Stimulated activated naive CD8-positive, alpha-beta T cell treated with anti-CD3 and anti-CD28 coated beads, Interleukin-15, Interleukin-2, amounts not matched to agents 100 U/mL and 50 U/mL, for 24 hours (primary cell): ENCODE results near the gene DDX41.

ENCODE experiments used
- ATAC-seq: fragments of 150-1000 bp; cut with Tn5 transposase; one replicate; pipeline ENCODE4 v1.10.0; 2021
- DNase-seq: peaks from one replicate; pipeline ENCODE4 v3.0.0; 2021

Gene DDX41

DNA sequence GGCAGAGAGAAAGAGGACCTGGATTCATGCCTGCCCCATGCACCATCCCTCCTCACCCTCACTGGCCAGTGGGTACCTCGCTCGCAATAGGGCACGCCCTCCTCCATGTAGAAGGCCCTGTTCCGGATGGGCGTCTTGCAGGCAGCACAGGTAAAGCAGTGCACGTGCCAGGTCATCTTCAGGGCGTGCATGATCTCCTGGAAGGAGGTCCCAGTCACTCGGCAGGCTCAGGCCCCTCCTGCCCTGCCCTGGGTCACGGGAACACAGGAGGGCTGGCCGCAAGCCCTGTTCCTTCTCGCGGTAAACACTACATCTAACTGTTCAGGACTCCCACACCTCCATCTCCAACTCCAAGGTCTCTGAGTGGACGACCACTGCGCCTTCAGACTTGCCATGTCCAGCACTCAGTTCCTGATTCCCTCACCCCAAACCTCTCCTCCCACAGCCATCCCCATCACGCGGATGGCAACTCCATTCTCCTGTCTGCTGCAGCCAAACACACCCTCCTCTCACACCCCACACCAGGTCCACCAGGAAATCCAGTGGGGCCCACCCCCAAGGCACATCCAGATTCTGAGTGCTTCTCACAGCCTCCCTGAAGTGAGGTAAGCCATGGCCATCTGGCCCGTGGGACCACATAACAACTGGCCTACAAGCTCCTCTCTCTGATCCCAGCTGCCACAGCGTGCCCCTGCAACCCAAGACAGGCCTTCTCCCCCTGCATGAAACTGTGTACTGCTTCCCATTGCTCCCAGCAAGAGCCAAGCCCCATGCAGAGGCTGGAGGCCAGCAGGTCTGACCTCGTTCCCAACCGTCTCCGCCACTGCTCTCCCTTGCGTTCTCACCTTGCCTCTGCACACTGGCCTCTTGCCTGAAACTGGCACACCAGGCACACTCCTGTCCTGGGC is 32.5 kb downstream of the DDX41 start:
- ATAC-seq: no peak
- no peak for DNase-seq

DNA sequence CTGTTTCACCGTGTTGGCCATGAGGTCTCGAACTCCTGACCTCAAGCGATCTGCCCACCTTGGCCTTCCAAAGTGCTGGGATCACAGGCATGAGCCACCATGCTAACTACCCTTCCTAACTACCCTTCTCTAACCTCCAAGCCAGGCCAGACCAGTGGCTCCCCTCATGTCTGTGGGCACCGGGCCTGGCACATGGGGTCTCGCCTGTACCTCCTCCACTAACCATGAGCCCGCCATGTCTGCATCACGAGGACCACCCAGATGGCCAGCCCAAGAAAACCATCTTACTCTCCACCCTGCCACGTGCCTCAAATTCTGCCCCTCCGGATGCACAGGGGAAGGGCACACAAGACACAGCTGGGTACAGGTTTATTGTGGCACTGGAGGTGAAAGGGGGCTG is 33.7 kb downstream of the DDX41 start:
- DNase-seq (no peak), ATAC-seq (no peak)

DNA sequence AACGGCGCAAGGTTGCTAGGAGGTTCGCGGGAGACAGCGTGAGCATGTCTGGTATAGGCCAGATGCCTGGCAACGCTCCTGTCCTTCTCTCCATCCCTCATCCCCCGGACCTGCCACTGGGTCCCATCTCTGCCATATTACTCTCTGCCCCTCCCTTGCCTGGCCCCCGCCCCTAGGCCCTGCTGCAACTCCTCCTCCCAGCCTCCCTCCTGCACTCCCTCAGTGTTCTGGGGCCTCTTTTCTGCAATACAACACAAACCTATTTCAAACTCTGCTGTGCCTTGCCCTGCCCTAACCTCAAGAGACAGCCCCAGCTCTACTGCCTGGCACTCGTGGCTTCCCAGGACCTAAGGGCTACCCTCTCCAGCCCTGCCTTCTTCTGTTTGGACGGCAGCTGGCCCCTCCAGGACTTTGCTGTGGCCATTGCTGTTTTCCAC is 34.4 kb downstream of the DDX41 start:
- ATAC-seq (no peak), DNase-seq (no peak)

DNA sequence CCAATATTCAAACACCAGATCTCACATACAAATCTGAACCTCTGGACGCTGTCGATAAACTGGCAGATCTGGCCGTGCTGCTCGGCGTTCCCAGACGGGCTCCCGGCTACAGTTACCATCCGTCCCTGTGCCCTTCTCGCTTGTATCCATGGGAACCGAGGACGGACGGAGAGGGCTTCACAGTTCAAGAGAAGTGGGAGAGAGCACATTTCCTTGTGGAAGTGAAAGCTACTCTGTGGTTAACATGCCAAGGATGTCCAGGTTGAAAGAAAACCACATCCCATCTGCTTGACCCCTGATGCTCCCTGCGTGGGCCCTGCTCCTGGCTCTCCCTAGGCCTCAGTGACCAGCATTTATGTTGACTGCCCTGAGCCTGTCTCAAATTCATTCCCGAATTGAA is 37.0 kb downstream of the DDX41 start:
- no peak for DNase-seq
- ATAC-seq: no peak

DNA sequence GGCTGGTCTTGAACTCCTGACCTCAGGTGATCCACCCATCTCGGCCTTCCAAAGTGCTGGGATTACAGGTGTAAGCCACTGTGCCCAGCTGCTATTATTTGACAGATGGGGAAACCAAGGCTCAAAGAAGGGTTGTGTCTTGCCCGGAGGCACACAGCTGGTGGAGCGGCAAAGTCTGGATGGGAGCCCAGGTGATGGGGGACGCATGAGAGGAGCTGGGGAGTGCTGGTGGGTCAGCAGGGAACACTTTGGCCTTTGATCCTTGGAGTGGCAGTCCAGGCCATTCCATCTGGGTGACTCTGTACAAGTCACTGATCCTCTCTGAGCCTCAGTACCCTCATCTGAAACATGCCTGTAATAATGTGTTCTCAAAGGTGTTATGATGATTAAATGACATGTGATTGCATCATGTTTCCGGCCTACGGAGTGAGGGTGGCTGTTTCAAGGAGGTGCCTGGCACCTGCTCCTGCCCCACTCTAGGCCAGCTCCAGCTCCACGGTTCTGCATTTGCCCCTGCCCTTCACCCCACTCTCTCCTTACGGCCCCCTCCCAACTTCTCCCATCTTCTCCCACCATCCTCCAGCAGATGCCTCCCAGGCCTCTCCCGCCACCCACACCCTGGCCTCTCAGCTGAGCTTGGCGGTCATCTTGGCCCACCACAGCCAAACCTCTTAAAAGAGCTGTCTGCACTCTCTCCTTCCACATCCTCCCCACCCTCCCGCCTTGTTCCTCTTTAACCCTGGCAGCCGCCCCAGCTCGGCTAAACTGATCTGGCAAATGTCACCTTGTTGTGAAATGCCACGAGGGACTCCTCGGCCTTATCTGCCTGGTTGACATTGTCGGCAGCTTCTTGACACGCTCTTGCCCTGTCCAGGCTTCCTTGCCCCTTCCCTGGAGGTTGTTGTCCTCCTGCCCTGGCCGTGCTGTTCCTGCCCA is 37.8 kb downstream of the DDX41 start:
- DNase-seq (peak; percentile 72), ATAC-seq (peak; percentile 71)

DNA sequence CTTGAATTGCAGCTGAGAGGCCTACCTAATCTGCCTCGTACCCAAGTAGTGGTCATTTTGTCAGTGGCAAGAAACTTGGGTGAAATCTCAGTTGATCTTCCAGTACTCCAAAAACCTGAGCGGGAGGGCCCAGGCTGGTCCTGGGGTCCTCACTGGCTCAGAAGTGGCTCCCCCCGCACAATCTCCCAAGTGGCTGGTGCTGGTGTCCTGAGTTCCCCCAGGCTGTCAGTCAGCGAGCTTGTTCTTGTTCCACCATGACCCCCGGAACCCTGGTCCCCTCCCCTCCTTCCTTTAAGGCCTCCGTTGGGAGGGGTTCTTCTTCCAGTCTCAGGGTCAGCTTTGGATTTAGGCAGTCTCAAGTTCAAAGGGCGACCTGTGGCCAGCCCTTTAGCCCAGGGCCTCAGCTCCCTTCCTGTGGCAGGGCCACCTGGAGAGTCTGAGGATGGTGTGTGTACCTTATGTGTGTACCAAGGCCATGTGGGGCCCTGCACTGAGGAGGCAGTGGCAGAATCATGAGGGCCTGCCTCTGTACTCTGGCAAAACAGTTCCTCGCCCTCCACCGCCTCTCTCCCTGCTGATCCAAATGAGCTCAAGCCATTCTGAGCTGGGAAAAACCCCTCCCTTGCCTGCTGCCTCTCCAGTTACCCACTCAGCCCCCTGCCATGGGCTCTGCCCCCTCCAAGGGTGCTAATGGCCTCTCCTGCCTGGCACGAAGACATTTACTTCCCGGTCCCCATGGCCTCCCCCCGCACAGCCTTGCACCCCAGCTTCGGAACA is 38.9 kb downstream of the DDX41 start:
- no peak for DNase-seq
- no peak for ATAC-seq

DNA sequence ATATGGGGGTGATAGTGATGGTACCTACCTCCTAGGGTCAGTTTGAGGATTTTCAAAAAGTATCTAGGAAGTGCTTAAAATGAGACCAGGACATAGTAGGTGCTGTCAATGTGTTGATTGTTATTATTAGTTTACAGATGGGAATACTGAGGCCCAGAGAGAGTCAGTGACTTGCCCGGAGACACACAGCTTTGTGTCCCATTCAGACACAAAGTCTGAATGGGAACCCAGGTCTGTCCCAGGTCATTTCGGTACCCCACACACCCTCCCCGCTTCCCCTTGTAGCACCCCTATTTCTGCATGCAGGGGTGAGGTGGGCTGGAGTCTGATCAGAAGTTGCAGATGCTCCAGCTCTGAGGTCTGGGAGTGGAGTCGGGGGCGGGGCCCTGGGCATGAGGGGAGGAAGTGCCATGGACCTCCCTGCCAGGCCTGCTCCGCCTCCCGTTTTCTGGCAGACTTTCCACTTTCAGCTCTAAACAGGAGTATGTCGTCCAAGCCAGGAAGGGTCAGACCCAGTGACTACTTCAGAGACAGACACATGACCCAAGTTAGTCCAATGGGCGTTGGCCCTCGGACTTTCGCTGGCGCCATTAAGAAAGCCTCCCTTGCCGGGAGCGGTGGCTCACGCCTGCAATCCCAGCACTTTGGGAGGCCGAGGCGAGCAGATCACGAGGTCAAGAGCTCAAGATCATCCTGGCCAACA is 40.1 kb downstream of the DDX41 start:
- DNase-seq: no peak
- ATAC-seq: no peak

DNA sequence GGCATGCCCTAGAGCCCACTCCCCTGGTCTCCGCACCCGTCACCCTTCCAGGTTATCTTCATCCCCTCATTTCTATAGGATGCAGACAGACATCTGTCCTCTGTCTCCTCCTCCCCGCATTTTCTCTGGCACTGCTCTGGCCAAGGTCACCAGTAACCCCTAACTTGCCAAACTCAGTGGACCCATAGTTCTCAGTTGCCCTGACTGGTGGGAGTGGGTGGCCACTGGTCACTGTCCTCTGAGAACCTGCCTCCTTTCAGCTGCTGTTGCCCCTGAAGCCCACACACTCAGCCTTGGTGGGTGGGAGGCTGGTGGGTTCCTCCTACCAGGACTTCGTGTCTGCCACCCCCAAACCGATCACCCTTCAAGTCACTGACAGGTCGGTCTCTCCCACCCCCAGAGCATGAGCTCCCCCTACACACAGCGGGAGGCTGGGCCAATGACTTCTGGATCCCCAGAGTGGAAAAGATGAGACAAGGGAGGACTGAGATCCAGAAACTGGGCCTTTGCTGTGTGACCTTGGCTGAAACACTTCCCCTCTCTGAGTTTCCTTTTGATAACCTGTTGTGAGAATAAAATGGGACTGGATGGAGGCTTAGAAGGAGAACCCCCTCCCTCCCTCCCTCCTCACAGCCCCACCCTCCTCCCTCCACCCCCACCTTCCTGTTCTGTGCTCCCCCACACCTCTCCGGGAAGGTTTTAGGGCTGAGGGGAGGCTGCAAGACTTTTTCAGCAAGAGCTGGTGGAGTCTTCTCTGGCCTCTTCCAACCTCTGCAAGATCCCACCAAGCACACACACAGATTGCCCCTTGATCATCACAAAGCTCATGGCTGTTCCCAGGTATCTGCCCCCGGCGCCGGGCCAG is 41.0 kb downstream of the DDX41 start:
- peak; percentile 51 for DNase-seq
- peak; percentile 34 for ATAC-seq

DNA sequence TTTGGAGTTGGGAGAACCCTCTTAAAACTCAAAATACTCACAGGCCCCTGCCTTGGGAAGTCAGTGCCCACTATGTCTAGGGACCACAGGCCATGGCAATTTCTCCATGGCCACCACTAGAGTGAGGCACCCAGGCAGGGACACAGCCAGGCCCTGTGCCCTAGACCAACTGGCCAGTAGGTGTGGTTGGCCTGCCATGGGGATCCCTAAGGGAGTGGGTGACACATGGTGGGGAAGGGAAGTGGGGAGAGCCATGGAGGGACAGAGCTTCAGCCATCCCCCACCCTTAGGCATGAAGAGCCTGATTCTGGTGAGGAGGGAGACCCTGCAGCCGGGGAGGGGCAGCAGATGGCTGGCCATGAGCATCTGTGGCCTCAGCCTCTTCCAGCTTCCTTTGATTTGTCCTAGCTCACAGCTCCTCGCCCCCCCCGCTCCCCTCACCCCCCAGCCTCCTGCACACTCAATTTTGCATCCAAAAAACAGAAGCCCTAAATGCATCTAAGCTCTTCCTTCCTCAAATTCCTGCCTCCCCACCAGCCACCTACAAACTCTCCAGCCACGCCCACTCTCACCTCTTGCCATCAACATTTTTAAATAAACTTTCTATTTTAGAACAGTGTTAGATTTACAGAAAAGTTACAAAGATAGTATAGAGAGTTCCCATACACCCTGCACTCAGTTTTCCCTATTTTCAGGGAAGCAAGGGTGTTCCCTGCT is 41.8 kb downstream of the DDX41 start:
- no peak for ATAC-seq
- no peak for DNase-seq

DNA sequence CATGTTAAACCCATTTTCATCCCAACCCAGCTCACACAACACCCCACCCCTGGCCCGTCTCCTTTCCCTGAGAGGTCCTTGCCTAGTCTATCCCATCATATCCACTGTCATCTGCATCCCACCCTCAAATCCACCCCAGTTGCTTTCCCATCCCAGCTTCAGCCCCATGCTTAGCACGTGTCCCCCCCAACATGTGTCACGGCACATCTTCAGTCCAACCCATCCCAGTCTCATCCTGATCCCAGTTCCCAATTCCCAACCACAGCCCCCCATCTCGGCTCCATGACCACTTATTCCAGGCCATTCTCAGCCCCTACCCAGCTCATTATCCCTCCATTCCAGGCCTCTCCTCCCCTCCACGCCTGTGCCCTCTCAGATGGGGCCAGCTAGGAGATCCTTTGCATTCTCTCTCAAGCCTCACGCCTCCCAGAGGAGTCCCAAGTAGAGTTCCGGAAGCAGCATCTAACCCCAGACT is 42.7 kb downstream of the DDX41 start:
- ATAC-seq: no peak
- DNase-seq: no peak

DNA sequence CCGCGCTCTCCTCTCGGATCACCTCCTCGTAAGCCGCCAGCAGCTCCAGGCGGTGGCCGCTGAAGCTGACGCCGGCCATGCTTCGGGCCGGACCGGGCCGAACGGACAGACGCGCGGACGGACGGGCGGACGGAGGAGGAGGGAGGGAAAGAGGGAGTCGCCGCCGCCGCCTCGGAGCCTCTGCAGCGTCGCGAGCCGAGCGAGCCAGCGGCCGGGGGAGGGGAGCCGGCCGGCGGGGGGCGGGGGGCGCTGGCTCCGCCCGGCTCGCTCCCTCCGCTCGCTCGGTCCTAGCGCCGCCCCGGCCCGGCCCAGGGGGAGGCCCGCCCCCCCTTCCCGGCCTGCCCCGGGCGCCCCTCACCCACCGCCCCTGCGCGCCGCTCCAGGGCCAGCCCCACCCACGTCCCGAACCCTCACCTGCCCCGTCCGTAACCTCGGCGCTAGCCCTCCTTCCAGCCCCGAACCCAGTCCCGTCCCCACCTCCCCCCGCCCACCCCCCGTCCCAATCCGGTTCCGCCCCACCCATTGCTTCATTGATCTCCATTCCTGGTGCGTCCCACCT is 43.2 kb downstream of the DDX41 start, which contains the start of gene DBN1:
Gene DBN1 (minus strand): TSS at position 192 of the 559 bp plus-strand sequence. CDS start 113 bp downstream, at position 79.
- peak; percentile 61 for DNase-seq
- peak; percentile 12 for ATAC-seq

DNA sequence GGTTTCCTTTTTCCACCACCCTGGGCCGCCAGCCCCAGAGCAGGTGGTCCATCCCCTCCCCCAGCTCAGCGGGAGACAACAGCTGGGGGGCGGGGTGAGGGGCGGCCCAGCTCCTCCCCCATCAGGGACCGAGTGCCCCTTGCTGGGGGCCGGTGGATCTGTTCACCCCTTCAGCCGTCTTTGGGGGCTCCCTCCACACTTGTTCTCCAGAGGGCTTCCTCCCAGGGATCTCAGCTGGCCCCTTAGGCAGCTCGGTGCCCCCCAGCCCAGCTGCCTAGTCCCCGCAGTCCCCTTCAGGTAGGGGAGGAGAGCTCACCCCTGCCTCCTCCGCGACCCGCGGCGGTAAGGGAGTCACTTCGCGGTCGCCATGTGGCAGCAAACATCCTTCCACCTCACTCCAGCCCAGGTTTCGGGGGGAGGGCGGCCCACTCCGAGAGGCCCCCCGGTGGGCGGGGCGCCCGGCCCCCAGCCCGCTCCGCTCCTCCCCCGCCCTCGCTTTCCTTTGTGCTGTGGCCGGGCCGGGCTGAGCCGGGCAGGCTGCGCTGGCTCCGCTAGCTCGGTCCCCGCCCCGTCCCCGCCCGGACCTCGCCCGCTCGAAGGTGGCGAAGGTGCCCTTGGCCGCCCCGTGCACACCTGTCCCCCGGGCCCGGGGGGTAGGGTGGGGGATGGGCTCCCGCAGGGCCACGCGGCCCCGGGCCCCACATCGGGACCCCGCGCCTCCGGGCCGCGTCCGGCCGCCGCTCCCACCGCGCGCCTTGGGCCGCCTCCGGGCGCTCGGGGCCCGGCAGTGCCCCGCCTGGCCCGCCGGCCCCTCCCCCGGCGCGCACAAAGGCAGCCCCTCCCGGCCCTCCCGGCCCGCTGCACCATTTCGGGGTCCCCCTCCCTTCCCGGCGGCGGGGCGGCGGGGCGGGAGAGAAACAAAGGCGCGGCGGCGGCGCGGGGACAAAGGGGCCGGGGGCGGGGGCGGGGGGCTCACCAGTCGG is 44.0 kb downstream of the DDX41 start:
- peak; percentile 88 for DNase-seq
- peak; percentile 62 for ATAC-seq

DNA sequence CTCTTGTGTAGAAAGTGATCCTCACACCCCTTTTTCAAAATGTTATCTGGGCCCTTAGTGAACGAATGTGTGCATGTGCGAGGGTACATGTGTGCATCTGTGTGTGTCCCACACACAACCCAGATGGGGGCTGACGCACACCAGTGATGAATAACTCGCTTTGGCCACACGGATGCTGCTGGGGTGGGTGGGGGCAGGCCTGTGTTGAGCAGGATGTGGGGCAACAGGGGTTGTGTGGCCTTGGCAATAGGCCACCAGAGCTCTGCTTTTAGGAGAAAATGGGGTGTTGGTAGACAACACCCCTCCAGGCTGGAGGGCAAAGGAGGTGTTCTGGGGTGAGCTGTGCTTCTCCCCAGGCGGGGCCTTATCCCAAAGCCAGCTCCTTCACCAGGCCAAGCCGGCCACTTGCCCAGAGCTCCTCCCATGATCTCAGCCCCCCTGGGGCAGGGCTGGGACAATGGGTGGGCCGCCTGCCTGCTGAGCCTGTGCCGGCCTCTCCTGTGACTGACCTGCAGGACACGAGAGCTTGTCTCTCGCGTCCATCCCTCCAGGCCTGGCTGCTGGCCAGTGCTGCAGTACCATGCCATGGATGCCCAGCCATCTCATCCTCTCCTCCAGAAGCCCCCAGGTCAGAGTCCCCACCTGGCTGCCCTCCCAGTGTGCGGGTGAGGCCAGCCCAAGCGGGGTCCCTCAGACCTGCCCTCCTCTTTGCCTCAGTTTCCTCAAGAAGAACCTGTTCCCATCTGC is 45.0 kb downstream of the DDX41 start:
- peak; percentile 64 for ATAC-seq

DNA sequence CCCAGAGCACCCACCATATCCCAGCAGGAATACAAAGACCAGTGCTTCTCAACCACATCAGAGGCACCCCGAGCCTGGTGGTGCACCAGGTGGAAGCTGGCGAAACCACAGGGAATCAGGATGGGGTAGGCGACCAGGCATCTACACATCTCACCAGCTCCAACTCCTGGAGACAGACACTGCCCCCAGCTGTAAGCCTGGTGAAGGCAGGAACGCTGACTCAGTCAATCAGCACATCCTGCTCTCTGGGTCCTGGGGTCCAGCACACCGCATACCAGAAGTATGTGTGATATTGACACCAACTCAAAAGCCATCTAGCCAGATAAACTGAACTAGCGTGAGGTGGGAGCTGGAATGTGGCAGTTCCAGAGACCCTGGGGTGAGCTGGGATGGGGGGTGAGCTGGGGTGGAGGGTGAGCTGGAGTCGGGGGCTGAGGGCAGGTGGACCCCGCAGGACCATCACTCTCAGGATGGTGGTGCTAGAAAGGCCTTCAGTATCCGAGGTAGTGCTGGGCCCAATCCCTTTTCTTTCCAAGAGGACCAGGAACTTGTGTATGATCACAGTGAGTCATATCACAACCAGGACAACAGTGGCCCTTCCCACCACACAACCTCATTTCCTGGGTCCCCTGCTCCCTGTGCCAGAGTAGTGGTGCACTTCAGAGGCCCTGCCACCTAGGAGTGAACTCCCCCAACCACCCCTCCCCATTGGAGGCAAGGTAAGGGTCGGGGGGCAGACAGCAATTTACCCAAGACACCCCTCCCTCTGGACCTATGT is 45.8 kb downstream of the DDX41 start:
- no peak for ATAC-seq
- no peak for DNase-seq

More for the DNA sequence above, 45.0 kb downstream of the DDX41 start:
- DNase-seq: peak; percentile 75

DNA sequence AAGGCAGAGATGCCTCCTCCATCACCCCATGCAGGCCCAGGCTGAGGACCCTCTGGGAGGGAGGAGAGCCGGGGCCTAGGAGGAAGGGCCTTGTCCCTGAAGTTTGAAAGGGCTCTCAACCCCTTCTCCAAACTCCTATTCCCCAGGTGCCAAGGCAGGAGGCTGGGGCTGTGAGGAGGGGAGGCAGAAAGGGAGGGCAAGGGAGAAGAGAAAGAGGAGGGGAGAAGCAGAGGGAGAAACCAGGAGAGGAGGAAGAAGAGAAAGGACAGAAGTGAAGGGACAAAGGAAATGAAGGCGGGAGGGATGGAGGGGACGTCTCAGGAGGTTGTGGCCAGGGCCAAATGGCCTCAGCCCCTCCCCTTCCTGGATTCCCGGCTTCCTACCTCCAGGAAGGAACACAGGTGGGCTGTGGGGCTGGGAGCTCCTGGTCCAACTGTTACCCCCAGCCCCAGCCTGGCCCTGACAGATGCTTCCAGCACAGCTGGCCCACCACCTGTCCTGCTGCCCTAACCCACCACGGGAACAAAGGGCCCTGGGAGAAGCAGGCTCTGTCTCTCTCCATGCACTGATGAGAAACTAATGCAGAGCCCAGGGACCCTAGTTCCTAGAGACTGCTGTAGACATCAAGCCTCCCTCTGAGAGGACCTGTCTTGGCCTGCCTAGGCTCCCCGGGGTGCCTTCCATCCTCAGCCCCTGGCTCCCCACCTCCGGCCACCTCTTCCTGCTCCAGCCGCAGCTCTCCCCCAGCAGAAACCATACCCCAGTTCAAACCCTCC is 46.8 kb downstream of the DDX41 start:
- DNase-seq: no peak
- ATAC-seq: no peak
